Endothelial cell of umbilical vein (primary cell): ENCODE data around the gene SPNS2. TPM values are rescaled to one million over a fixed set of nuclear protein-coding genes. Genes with fewer than 3 reads are reported as not detected.

Experiments
- BruUV-seq: library from RNA; stranded (reverse); fragments of 400-500 nt; replicated peaks from 2 replicates; lab custom pipeline; 2021; lab: Mats Ljungman, UMichigan
- CTCF ChIA-PET: fragments of 300-600, 350-600 bp; sonication (Branson Sonifier 250); formaldehyde crosslinking; loops from one replicate; lab custom pipeline; 2021; ENCODE audit warnings: antibody characterized with exemption, inconsistent platforms; lab: Charles Lee
- POLR2A ChIA-PET: fragments of 300-600, 350-600 bp; sonication (Branson Sonifier 250); formaldehyde crosslinking; loops from one replicate; lab custom pipeline; 2021; ENCODE audit warnings: antibody characterized with exemption, inconsistent platforms; lab: Charles Lee
- DNase-seq: peaks from one replicate; pipeline ENCODE4 v3.0.0-alpha.2; 2011; ENCODE audit warnings: low read depth, low spot score
- FAIRE-seq: peaks from 2 replicates; lab custom pipeline; 2011; peaks lifted over from hg19 to GRCh38; lab: Jason Lieb, UNC
- H2AFZ ChIP-seq: 2 replicates; pipeline ENCODE4 v1.6.0; 2012; ENCODE audit warnings: low read depth, low read length, control low read depth, inconsistent platforms
- H3K27ac ChIP-seq: 2 replicates; pipeline ENCODE4 v1.5.1; 2011; ENCODE audit warnings: low read depth, mild to moderate bottlenecking, control low read depth, low read length, moderate library complexity; ENCODE audit not compliant: insufficient read depth
- H3K27me3 ChIP-seq, 2 experiments: 2 replicates each; pipeline versions ENCODE4 v1.6.0 to v1.6.1; 2011; ENCODE audit warnings: low read length in 2 of 2, mixed read lengths in 1 of 2; ENCODE audit not compliant: control insufficient read depth in 2 of 2, insufficient read depth in 2 of 2
- H3K36me3 ChIP-seq, 2 experiments: 2 replicates in 1 of 2; 3 replicates in 1 of 2; pipeline ENCODE4 v1.5.1; 2011; ENCODE audit warnings: low read length in 2 of 2, mild to moderate bottlenecking in 1 of 2, moderate library complexity in 1 of 2; ENCODE audit not compliant: control insufficient read depth in 2 of 2, insufficient read depth in 2 of 2; ENCODE audit errors: extremely low read depth in 1 of 2
- H3K4me1 ChIP-seq: 3 replicates; pipeline ENCODE4 v1.5.1; 2011; ENCODE audit warnings: mild to moderate bottlenecking, low read length; ENCODE audit not compliant: control insufficient read depth, insufficient read depth; ENCODE audit errors: extremely low read depth
- H3K4me2 ChIP-seq: 2 replicates; pipeline ENCODE4 v1.6.1; 2011; ENCODE audit warnings: low read length, control low read depth, mixed read lengths; ENCODE audit not compliant: insufficient read depth
- H3K4me3 ChIP-seq, 3 experiments: fragments of 200-600 bp in 1 of 3; sonication (generic), shearing (Covaris generic) in 1 of 3; replicated peaks in 1 of 3; 2 replicates each; pipeline ENCODE4 v1.5.1; 2011 to 2016; ENCODE audit warnings: control low read depth in 3 of 3, low read length in 3 of 3, mild to moderate bottlenecking in 2 of 3, inconsistent platforms in 1 of 3, low read depth in 1 of 3, moderate library complexity in 1 of 3; ENCODE audit not compliant: insufficient read depth in 1 of 3
- H3K79me2 ChIP-seq: 2 replicates; pipeline ENCODE4 v1.6.0; 2012; ENCODE audit warnings: low read length, inconsistent platforms; ENCODE audit not compliant: control insufficient read depth, insufficient read depth
- H3K9ac ChIP-seq: replicated peaks from 2 replicates; pipeline ENCODE3; 2011; ENCODE audit warnings: low read length, control low read depth; ENCODE audit not compliant: insufficient read depth; ENCODE audit errors: extremely low read depth
- H3K9me1 ChIP-seq: replicated peaks from 3 replicates; pipeline ENCODE4 v1.6.0; 2011; ENCODE audit warnings: mild to moderate bottlenecking, low read length; ENCODE audit not compliant: control insufficient read depth, insufficient read depth; ENCODE audit errors: extremely low read depth
- H3K9me3 ChIP-seq: replicated peaks from 2 replicates; pipeline ENCODE4 v1.5.1; 2012; ENCODE audit warnings: low read length, inconsistent platforms; ENCODE audit not compliant: control insufficient read depth, insufficient read depth
- H4K20me1 ChIP-seq: replicated peaks from 2 replicates; pipeline ENCODE3; 2011; ENCODE audit warnings: mild to moderate bottlenecking, low read length; ENCODE audit not compliant: control insufficient read depth, insufficient read depth; ENCODE audit errors: extremely low read depth
- CTCF ChIP-seq, 2 donors: IDR thresholded peaks; 1 replicate in 1 of 2; 2 replicates in 1 of 2; pipeline ENCODE4 v1.5.1; 2011; ENCODE audit warnings: low read length in 2 of 2, mild to moderate bottlenecking in 2 of 2, moderate library complexity in 2 of 2, control low read depth in 1 of 2, inconsistent platforms in 1 of 2, low read depth in 1 of 2; ENCODE audit not compliant: insufficient read depth in 1 of 2; ENCODE audit errors: extremely low read depth in 1 of 2
- EZH2 ChIP-seq: IDR thresholded peaks from 2 replicates; pipeline ENCODE4 v1.6.1; 2012; ENCODE audit warnings: borderline replicate concordance, low read depth, mild to moderate bottlenecking, moderate library complexity, low read length, inconsistent platforms; ENCODE audit not compliant: severe bottlenecking
- FOS ChIP-seq: IDR thresholded peaks from 2 replicates; pipeline ENCODE4 v1.6.1; 2011; ENCODE audit warnings: mild to moderate bottlenecking, low read length, moderate library complexity, borderline replicate concordance; ENCODE audit not compliant: insufficient read depth
- GATA2 ChIP-seq: IDR thresholded peaks from 2 replicates; pipeline ENCODE4 v1.7.0; 2011; ENCODE audit warnings: low read depth, mild to moderate bottlenecking, moderate library complexity, mixed read lengths, low read length; ENCODE audit not compliant: insufficient read length, insufficient read depth
- JUN ChIP-seq: IDR thresholded peaks from 2 replicates; pipeline ENCODE4 v1.6.1; 2011; ENCODE audit warnings: borderline replicate concordance, low read depth; ENCODE audit not compliant: insufficient read length, insufficient read depth
- MAX ChIP-seq: IDR thresholded peaks from 2 replicates; pipeline ENCODE4 v1.6.1; 2011; ENCODE audit not compliant: insufficient read depth, insufficient read length
- MYC ChIP-seq: IDR thresholded peaks from one replicate; pipeline ENCODE4 v1.6.1; 2011; ENCODE audit warnings: mild to moderate bottlenecking, low read depth, low read length
- POLR2A ChIP-seq: IDR thresholded peaks from 2 replicates; pipeline ENCODE4 v1.6.1; 2012; ENCODE audit warnings: low read depth, mild to moderate bottlenecking, control low read depth, low read length
- POLR2AphosphoS5 ChIP-seq: IDR thresholded peaks from 2 replicates; pipeline ENCODE4 v1.6.1; 2012; ENCODE audit warnings: low read depth, mild to moderate bottlenecking, control low read depth, low read length, moderate library complexity; ENCODE audit not compliant: insufficient read depth
- dilution Hi-C: fragments of 300-500 bp; cut with MboI; formaldehyde crosslinking; loops from one replicate; pipeline ENCODE4 v1.15.0; 2019; ENCODE audit warnings: low sequenced_read_pairs; ENCODE audit not compliant: extremely low pct_ligation_motif_present
- intact Hi-C: fragments of 100-400 bp; cut with micrococcal nuclease; formaldehyde crosslinking; loops from one replicate; pipeline ENCODE4 v1.10.0; 2022
- polyA plus RNA-seq, 4 experiments: library from polyadenylated mRNA; depleted of rRNA in 3 of 4; stranded (reverse) in 3 of 4; unstranded in 1 of 4; fragments of >200 nt; gene quantifications; 2 replicates each; pipeline versions ENCODE4 v1.2.1 to v1.2.3, GENCODE V29; 2011 to 2012; ENCODE audit warnings: missing spikeins in 1 of 4
- total RNA-seq: library from RNA; stranded (reverse); gene quantifications from 2 replicates; pipeline ENCODE4 v1.2.3, GENCODE V29; 2021

SPNS2 gene
- total and polyA plus RNA-seq, 2 donors (not counting 3 experiments of a cell fraction or from before 2014, with no cell fraction given) = 70.2 to 77.3 TPM

GRCh38 chr17:4472286-4472685 lies 26.4 kb upstream of the SPNS2 start:
- no peaks in the 10 kb centered on the region for H3K4me1 ChIP-seq
- ChIA-PET CTCF (interaction anchor here (0.5 to 1.5 kb wide), 5 partner anchors 11 to 94 kb away, joined by 3 to 5 read pairs (median 3); no protein-coding TSS in a partner anchor), POLR2A (interaction anchor here (0.6 kb wide), 1 partner anchor 163 kb away, joined by 3 read pairs; no protein-coding TSS in a partner anchor)
- no peak overlapping the region for H2AFZ ChIP-seq
- H3K4me2 ChIP-seq = no peak overlapping the region
- BruUV-seq = no TSS peak
- H3K27me3 ChIP-seq = no peaks in the 10 kb centered on the region
- H3K79me2 ChIP-seq = no peaks in the 10 kb centered on the region
- FAIRE-seq (no peak), DNase-seq (no peak)
- H3K9me1 ChIP-seq = no peaks in the 10 kb centered on the region
- no peaks in the 10 kb centered on the region for H3K36me3 ChIP-seq
- dilution Hi-C loops (no loop called here), intact Hi-C loops (no loop called here)
- no peaks in the 10 kb centered on the region for H3K9me3 ChIP-seq
- no peak overlapping the region for H3K9ac ChIP-seq
- H3K4me3 ChIP-seq = no peak overlapping the region
- no peak overlapping the region for H3K27ac ChIP-seq
- TF ChIP-seq JUN (no peak), FOS (no peak), GATA2 (no peak), EZH2 (no peak), MYC (no peak)
- no peaks in the 10 kb centered on the region for H4K20me1 ChIP-seq

GRCh38 chr17:4474093-4474492 lies 24.6 kb upstream of the SPNS2 start:
- H4K20me1 ChIP-seq = no peaks in the 10 kb centered on the region
- no TSS peak for BruUV-seq
- H3K27ac ChIP-seq = no peak overlapping the region
- FAIRE-seq (no peak), DNase-seq (no peak)
- H3K4me3 ChIP-seq = no peak overlapping the region
- TF ChIP-seq GATA2 = no peak
- TF ChIP-seq MAX = no peak
- TF ChIP-seq EZH2 = no peak
- no peak for TF ChIP-seq MYC
- no peak for TF ChIP-seq POLR2A
- TF ChIP-seq POLR2AphosphoS5 = no peak
- no peak for TF ChIP-seq CTCF (IDR thresholded peaks at IDR 0.05; ENCODE audit: extremely low read depth in 1 of 2, insufficient read depth in 1 of 2, low read depth in 1 of 2, low read length in 2 of 2)
- no peak for TF ChIP-seq FOS
- no peak for TF ChIP-seq JUN
- no peak overlapping the region for H3K4me2 ChIP-seq
- H2AFZ ChIP-seq = no peak overlapping the region
- H3K4me1 ChIP-seq = no peaks in the 10 kb centered on the region
- CTCF ChIA-PET = interaction anchor here (2.3 kb wide), 1 partner anchor 93 kb away, joined by 7 read pairs; no protein-coding TSS in a partner anchor
- no peaks in the 10 kb centered on the region for H3K36me3 ChIP-seq
- intact Hi-C loops = no loop called here
- POLR2A ChIA-PET = no interaction called here
- H3K9me1 ChIP-seq = no peaks in the 10 kb centered on the region
- H3K27me3 ChIP-seq = no peaks in the 10 kb centered on the region
- no peaks in the 10 kb centered on the region for H3K79me2 ChIP-seq
- H3K9me3 ChIP-seq = no peaks in the 10 kb centered on the region
- dilution Hi-C loops = no loop called here
- H3K9ac ChIP-seq = no peak overlapping the region
